PC-9 (cell line): Measurements from ENCODE around the gene UBN1. TPM values are rescaled to one million over a fixed set of nuclear protein-coding genes. Genes with fewer than 3 reads are reported as not detected.

Experiments used
- BruUV-seq: library from RNA; stranded (reverse); fragments of 400-500 nt; replicated peaks from 2 replicates; lab custom pipeline; 2021; lab: Mats Ljungman, UMichigan
- CTCF ChIA-PET: fragments of 300-600 bp; sonication (Branson Sonifier 250); formaldehyde crosslinking; loops from one replicate; lab custom pipeline; 2022; ENCODE audit warnings: antibody characterized with exemption; lab: Charles Lee
- POLR2A ChIA-PET: fragments of 300-600 bp; sonication (Branson Sonifier 250); formaldehyde crosslinking; loops from one replicate; lab custom pipeline; 2022; ENCODE audit warnings: antibody characterized with exemption; ENCODE audit not compliant: unreplicated experiment; lab: Charles Lee
- DNase-seq, 2 experiments: peaks; one replicate each; pipeline versions ENCODE4 v3.0.0 to v3.0.0-alpha.2; 2015 to 2022; ENCODE audit warnings: mixed read lengths in 1 of 2
- H2AFZ ChIP-seq: fragments of 200-600 bp; sonication (generic); 2 replicates; pipeline ENCODE4 v1.8.1; 2017; ENCODE audit warnings: antibody characterized with exemption
- H3F3A ChIP-seq: fragments of 200-600 bp; sonication (generic); 2 replicates; pipeline ENCODE4 v1.8.1; 2017; ENCODE audit warnings: antibody characterized with exemption, mild to moderate bottlenecking, low read depth; ENCODE audit not compliant: insufficient read depth
- H3K27ac ChIP-seq: fragments of 200-600 bp; sonication (generic); 2 replicates; pipeline ENCODE4 v1.6.1; 2016; ENCODE audit warnings: mixed run types
- H3K27me3 ChIP-seq: fragments of 200-600 bp; sonication (generic); 2 replicates; pipeline ENCODE4 v1.6.1; 2016; ENCODE audit warnings: low read depth, mixed run types; ENCODE audit not compliant: insufficient read depth
- H3K36me3 ChIP-seq: fragments of 200-600 bp; sonication (generic); 2 replicates; pipeline ENCODE4 v1.6.1; 2016; ENCODE audit warnings: low read depth, mixed run types
- H3K4me1 ChIP-seq: fragments of 200-600 bp; sonication (generic); replicated peaks from 2 replicates; pipeline ENCODE4 v1.6.1; 2016; ENCODE audit warnings: mixed run types; ENCODE audit not compliant: insufficient read depth
- H3K4me2 ChIP-seq: fragments of 200-600 bp; sonication (generic); 2 replicates; pipeline ENCODE4 v1.6.1; 2017; ENCODE audit warnings: mixed run types
- H3K4me3 ChIP-seq: fragments of 200-600 bp; sonication (generic); 2 replicates; pipeline ENCODE4 v1.6.1; 2016; ENCODE audit warnings: mixed run types
- H3K79me2 ChIP-seq: fragments of 200-600 bp; sonication (generic); 2 replicates; pipeline ENCODE4 v1.6.1; 2017; ENCODE audit warnings: low read depth, mixed run types
- H3K9me2 ChIP-seq: fragments of 200-600 bp; sonication (generic); 2 replicates; pipeline ENCODE4 v1.8.1; 2017; ENCODE audit warnings: mild to moderate bottlenecking; ENCODE audit not compliant: insufficient read depth
- H3K9me3 ChIP-seq: fragments of 200-600 bp; sonication (generic); 2 replicates; pipeline ENCODE4 v1.8.1; 2016; ENCODE audit warnings: low read depth; ENCODE audit not compliant: insufficient read depth
- H4K20me1 ChIP-seq: fragments of 200-600 bp; sonication (generic); 2 replicates; pipeline ENCODE4 v1.8.1; 2017; ENCODE audit not compliant: insufficient read depth
- EZH2 ChIP-seq: fragments of 200-600 bp; sonication (generic); IDR thresholded peaks from 2 replicates; pipeline ENCODE4 v1.8.0; 2017; ENCODE audit warnings: antibody characterized with exemption, low read depth
- intact Hi-C: fragments of 100-400 bp; cut with micrococcal nuclease; formaldehyde crosslinking; loops from one replicate; pipeline ENCODE4 v1.10.0; 2022; ENCODE audit not compliant: unreplicated experiment
- total RNA-seq: library from RNA; stranded (reverse); gene quantifications from 2 replicates; pipeline ENCODE4 v1.2.3, GENCODE V29; 2021
- TF ChIP-seq, protein P1 (sequence below): fragments of 200-600 bp; sonication (generic); conservative IDR thresholded peaks from 2 replicates; pipeline ENCODE4 v1.6.1; 2017; ENCODE audit warnings: mixed run types, antibody characterized with exemption, mild to moderate bottlenecking, moderate library complexity

UBN1 gene
- total RNA-seq, 1 experiment from 2014 or later, result 44.1 TPM

DNA sequence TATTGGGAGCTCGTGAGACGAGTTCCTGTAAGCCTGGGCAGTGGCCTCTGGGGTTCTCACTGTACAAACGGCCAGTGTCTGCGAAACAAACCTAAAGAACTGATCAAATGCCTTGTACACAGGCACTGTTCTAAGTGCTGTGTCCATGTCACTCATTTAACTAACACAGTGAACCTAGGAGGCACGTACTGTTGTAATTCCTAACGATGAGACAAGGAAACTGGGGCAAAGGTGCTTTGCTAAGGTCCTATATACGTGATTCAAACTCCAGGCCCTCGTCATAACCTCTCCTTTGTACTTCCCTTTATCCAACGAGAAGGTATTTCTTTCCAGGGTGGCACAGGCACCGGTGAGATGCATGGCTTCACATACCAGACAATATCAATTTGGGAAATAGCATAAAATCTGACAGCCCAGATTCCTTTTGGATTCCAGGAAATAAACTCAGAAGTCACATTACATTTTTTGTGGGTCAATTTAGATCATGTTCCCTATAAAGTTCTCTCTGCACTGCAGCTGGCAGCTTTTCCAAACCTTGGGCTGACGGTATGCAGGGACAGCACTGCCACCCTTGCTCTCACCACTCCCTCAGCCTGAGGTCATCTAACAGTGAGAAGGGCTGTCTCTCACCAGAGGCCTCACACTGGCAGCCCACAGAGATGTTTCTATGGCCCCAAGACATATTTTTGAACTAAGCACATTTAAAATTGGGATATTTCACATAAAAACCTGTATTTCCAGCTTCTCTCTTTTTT, 18.5 kb upstream of the UBN1 start:
- no peak overlapping the region for H3K27ac ChIP-seq
- no peak overlapping the region for H3K4me3 ChIP-seq
- CTCF ChIA-PET, result no interaction called here
- H3K4me2 ChIP-seq, result no peak overlapping the region
- peaks cover 9% of the 10 kb centered on the region for H4K20me1 ChIP-seq
- H3K9me2 ChIP-seq, result no peaks in the 10 kb centered on the region
- TF ChIP-seq, protein P1, sequence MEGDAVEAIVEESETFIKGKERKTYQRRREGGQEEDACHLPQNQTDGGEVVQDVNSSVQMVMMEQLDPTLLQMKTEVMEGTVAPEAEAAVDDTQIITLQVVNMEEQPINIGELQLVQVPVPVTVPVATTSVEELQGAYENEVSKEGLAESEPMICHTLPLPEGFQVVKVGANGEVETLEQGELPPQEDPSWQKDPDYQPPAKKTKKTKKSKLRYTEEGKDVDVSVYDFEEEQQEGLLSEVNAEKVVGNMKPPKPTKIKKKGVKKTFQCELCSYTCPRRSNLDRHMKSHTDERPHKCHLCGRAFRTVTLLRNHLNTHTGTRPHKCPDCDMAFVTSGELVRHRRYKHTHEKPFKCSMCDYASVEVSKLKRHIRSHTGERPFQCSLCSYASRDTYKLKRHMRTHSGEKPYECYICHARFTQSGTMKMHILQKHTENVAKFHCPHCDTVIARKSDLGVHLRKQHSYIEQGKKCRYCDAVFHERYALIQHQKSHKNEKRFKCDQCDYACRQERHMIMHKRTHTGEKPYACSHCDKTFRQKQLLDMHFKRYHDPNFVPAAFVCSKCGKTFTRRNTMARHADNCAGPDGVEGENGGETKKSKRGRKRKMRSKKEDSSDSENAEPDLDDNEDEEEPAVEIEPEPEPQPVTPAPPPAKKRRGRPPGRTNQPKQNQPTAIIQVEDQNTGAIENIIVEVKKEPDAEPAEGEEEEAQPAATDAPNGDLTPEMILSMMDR, result no peak
- TF ChIP-seq EZH2, result no peak
- H2AFZ ChIP-seq, result no peak overlapping the region
- POLR2A ChIA-PET, result no interaction called here
- intact Hi-C loops, result no loop called here
- H3F3A ChIP-seq, result no peaks in the 10 kb centered on the region; the same call in 1 of the 2 replicates
- BruUV-seq, result no TSS peak
- H3K27me3 ChIP-seq, result no peaks in the 10 kb centered on the region
- no peaks in the 10 kb centered on the region for H3K9me3 ChIP-seq
- no peaks in the 10 kb centered on the region for H3K4me1 ChIP-seq
- H3K79me2 ChIP-seq, result no peaks in the 10 kb centered on the region
- H3K36me3 ChIP-seq, result peaks cover 23% of the 10 kb centered on the region; the same call in 1 of the 2 replicates
- DNase-seq, result no peak

DNA sequence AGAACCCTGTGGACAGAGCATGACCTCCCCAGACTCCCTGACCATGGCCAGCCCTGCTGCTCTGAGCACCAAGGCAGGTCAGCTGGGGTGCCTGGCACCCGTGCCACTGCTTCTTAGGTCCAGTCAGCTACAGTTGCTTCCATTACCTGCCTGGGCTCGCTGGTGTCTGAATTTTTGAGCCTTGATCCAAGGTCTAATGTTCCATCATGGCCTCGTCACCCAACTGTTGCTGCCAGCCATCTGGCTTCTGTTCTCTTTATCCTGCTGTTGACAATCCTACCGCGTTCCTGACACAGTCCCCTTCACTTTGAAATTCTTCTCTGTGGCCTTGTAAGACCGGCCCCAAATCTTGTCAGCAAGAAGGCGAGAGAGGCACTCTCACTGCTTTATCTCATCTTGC, 16.9 kb upstream of the UBN1 start:
- no peaks in the 10 kb centered on the region for H3K9me3 ChIP-seq
- no peaks in the 10 kb centered on the region for H3K4me1 ChIP-seq
- no peak overlapping the region for H3K4me2 ChIP-seq
- H3K36me3 ChIP-seq, result peaks cover 33% of the 10 kb centered on the region
- no TSS peak for BruUV-seq
- no peaks in the 10 kb centered on the region for H3K9me2 ChIP-seq
- H2AFZ ChIP-seq, result no peak overlapping the region
- peaks cover 13% of the 10 kb centered on the region for H4K20me1 ChIP-seq
- no peaks in the 10 kb centered on the region for H3K79me2 ChIP-seq
- no peak overlapping the region for H3K27ac ChIP-seq
- POLR2A ChIA-PET, result interaction anchor here (0.6 kb wide), 1 partner anchor 28 kb away, joined by 4 read pairs; the partner anchor contains the start of gene ROGDI
- intact Hi-C loops, result no loop called here
- DNase-seq, result no peak
- no peak overlapping the region for H3K4me3 ChIP-seq
- H3K27me3 ChIP-seq, result no peaks in the 10 kb centered on the region
- H3F3A ChIP-seq, result no peaks in the 10 kb centered on the region; the same call in 1 of the 2 replicates
- TF ChIP-seq EZH2, result no peak
- TF ChIP-seq, protein P1, result no peak
- CTCF ChIA-PET, result interaction anchor here (0.6 kb wide), 1 partner anchor 51 kb away, joined by 7 read pairs; no protein-coding TSS in a partner anchor

DNA sequence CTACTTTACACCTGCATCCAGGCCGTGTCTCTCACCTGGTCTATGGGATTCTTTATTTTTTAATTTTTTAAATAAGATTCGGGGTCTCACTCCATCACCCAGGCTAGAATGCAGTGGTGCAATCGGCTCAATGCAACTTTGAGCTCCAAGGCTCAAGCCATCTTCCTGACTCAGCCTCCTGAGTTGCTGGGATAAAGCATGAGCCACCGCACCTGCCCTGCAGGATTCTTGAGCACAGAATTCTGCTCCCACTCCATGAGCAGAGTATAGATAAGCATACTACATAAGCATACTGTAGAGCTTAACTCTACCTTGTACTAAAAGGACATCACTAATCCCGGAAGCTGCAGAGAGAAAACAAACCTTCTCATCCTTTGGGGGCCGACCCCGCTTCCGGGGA, 15.7 kb upstream of the UBN1 start:
- BruUV-seq, result no TSS peak
- TF ChIP-seq, protein P1, result no peak
- no peak for TF ChIP-seq EZH2
- Histone ChIP-seq H3K79me2 (no peaks in the 10 kb centered on the region), H3K4me2 (no peak overlapping the region), H3K9me2 (no peaks in the 10 kb centered on the region), H3K27ac (no peak overlapping the region), H3K9me3 (no peaks in the 10 kb centered on the region), H3K36me3 (peaks cover 36% of the 10 kb centered on the region), H3K4me1 (no peaks in the 10 kb centered on the region), H3F3A (peaks cover under 1% of the 10 kb centered on the region; the same call in 1 of the 2 replicates), H2AFZ (no peak overlapping the region), H3K27me3 (no peaks in the 10 kb centered on the region), H4K20me1 (peaks cover 13% of the 10 kb centered on the region), H3K4me3 (no peak overlapping the region)
- CTCF ChIA-PET, result no interaction called here
- DNase-seq, result no peak
- intact Hi-C loops, result no loop called here
- POLR2A ChIA-PET, result no interaction called here
